HG02798 (cell line): ENCODE results near the gene SLC1A4.
A peak's percentile ranks its signal among the peaks of the same experiment; 100 is the strongest.
"Not testable (repeated sequence)": the region's sequence is repeated elsewhere in the genome, so short reads cannot be mapped to it uniquely, and the experiment has no call there.

ENCODE experiments used
- ATAC-seq: cut with Tn5 transposase; IDR thresholded peaks from one replicate; pipeline ENCODE4 v1.9.1; 2021; ENCODE audit warnings: mild to moderate bottlenecking; ENCODE audit not compliant: unreplicated experiment, poor library complexity

SLC1A4 gene

GRCh38 chr2:65023742-65024141, 34.5 kb downstream of the SLC1A4 start:
- ATAC-seq: no peak

- ATAC-seq: no peak
Measured at GRCh38 chr2:65024149-65024829, 35.1 kb downstream of the SLC1A4 start.

GRCh38 chr2:65025453-65026123, 36.4 kb downstream of the SLC1A4 start:
- ATAC-seq: no peak

- ATAC-seq: no peak
Measured at GRCh38 chr2:65026154-65026553, 37.0 kb downstream of the SLC1A4 start.

- ATAC-seq: no peak
Measured at GRCh38 chr2:65026704-65027464, 37.7 kb downstream of the SLC1A4 start.

GRCh38 chr2:65027616-65028244, 38.5 kb downstream of the SLC1A4 start:
- ATAC-seq: no peak

GRCh38 chr2:65030476-65031332, 41.5 kb downstream of the SLC1A4 start:
- no peak for ATAC-seq

- ATAC-seq: peak; percentile 57
Measured at GRCh38 chr2:65031341-65032018, 42.3 kb downstream of the SLC1A4 start.

- ATAC-seq: no peak
Measured at GRCh38 chr2:65032019-65032975, 43.1 kb downstream of the SLC1A4 start.

- ATAC-seq: no peak
Measured at GRCh38 chr2:65033178-65033577, 44.0 kb downstream of the SLC1A4 start.

- ATAC-seq: not testable (repeated sequence)
Measured at GRCh38 chr2:65033667-65034066, 44.5 kb downstream of the SLC1A4 start.

- no peak for ATAC-seq
Measured at GRCh38 chr2:65035351-65035943, 46.2 kb downstream of the SLC1A4 start.

GRCh38 chr2:65037178-65037577, 48.0 kb downstream of the SLC1A4 start:
- no peak for ATAC-seq

- ATAC-seq: no peak
Measured at GRCh38 chr2:65039640-65040039, 50.4 kb downstream of the SLC1A4 start.

- ATAC-seq: peak; percentile 92
Measured at GRCh38 chr2:65040400-65041261, 51.4 kb downstream of the SLC1A4 start.

GRCh38 chr2:65043001-65043400, 53.8 kb downstream of the SLC1A4 start:
- ATAC-seq: no peak
